SH-SY5Y (cell line): ENCODE results near the gene CCDC91.

Experiments
- GATA2 ChIP-seq: IDR thresholded peaks from 2 replicates; pipeline ENCODE4 v1.6.1; 2011; ENCODE audit warnings: mild to moderate bottlenecking, low read depth, low read length
- GATA3 ChIP-seq: IDR thresholded peaks from 2 replicates; pipeline ENCODE4 v1.6.1; 2011; ENCODE audit warnings: low read depth, mild to moderate bottlenecking, low read length, moderate library complexity

DNA sequence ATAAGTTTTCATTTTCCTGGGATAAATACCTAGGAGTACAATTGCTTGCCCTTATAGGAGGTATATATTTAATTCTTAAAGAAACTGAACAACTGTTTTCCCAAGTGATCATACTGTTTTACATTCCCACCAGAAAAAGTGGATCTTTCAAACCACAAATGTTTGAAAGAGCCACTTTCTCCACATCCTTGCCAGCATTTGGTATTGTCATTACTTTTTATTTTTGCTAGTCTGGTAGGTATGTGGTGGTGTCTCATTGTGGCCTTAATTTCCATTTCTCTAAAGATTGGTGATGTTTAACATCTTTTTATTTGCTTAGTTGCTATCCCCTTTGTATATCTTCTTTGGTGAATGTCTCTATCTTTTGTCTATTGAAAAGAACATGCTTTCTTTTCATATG lies 50.6 kb downstream of the CCDC91 start:
- TF ChIP-seq GATA3 (no peak), GATA2 (no peak)
